Fibroblast of skin of scalp (primary cell): Measurements from ENCODE around the gene PLXNC1.
"Not testable (repeated sequence)": the region's sequence is repeated elsewhere in the genome, so short reads cannot be mapped to it uniquely, and the experiment has no call there.

Experiments used
- DNase-seq: peaks from one replicate; pipeline ENCODE4 v3.0.0-alpha.2; 2013

Gene PLXNC1

GRCh38 chr12:94304012-94304411 is 155.6 kb downstream of the PLXNC1 start:
- no peak for DNase-seq

GRCh38 chr12:94304566-94305061 is 156.2 kb downstream of the PLXNC1 start:
- DNase-seq: peak; percentile 80

GRCh38 chr12:94305130-94305957 is 157.0 kb downstream of the PLXNC1 start:
- peak; percentile 15 for DNase-seq

GRCh38 chr12:94308612-94309011 is 160.2 kb downstream of the PLXNC1 start:
- no peak for DNase-seq

- no peak for DNase-seq
These were observed 161.0 kb downstream of the PLXNC1 start for GRCh38 chr12:94309373-94309772.

GRCh38 chr12:94312378-94312777 is 164.0 kb downstream of the PLXNC1 start:
- DNase-seq: no peak

- not testable (repeated sequence) for DNase-seq
These were observed 168.2 kb downstream of the PLXNC1 start for GRCh38 chr12:94316600-94316999.

- no peak for DNase-seq
These were observed 169.8 kb downstream of the PLXNC1 start for GRCh38 chr12:94318181-94318580.

- DNase-seq: no peak
These were observed 171.7 kb downstream of the PLXNC1 start for GRCh38 chr12:94320109-94320508.

GRCh38 chr12:94322346-94322745 is 174.0 kb downstream of the PLXNC1 start:
- no peak for DNase-seq

GRCh38 chr12:94326234-94326633 is 177.9 kb downstream of the PLXNC1 start:
- no peak for DNase-seq

- peak; percentile 67 for DNase-seq
These were observed 178.3 kb downstream of the PLXNC1 start for GRCh38 chr12:94326727-94327126.

GRCh38 chr12:94327809-94328208 is 179.4 kb downstream of the PLXNC1 start:
- DNase-seq: peak; percentile 8

GRCh38 chr12:94329366-94329765 is 181.0 kb downstream of the PLXNC1 start:
- no peak for DNase-seq

GRCh38 chr12:94333396-94333795 is 185.0 kb downstream of the PLXNC1 start:
- no peak for DNase-seq

- DNase-seq: no peak
These were observed 188.0 kb downstream of the PLXNC1 start for GRCh38 chr12:94336211-94336925.

- no peak for DNase-seq
These were observed 189.8 kb downstream of the PLXNC1 start for GRCh38 chr12:94338006-94338794.

- no peak for DNase-seq
These were observed 192.2 kb downstream of the PLXNC1 start for GRCh38 chr12:94340573-94340972.

GRCh38 chr12:94353130-94353529 is 204.8 kb downstream of the PLXNC1 start:
- no peak for DNase-seq
